Erythroblast (primary cell): ENCODE data around the gene ASCC1.

Source experiments
- GATA1 ChIP-seq: IDR thresholded peaks from 2 replicates; pipeline ENCODE4 v1.6.1; 2011; ENCODE audit warnings: low read depth, mild to moderate bottlenecking, control low read depth, low read length, moderate library complexity
- POLR2A ChIP-seq: IDR thresholded peaks from 2 replicates; pipeline ENCODE4 v1.6.1; 2011; ENCODE audit warnings: mild to moderate bottlenecking, low read length

DNA sequence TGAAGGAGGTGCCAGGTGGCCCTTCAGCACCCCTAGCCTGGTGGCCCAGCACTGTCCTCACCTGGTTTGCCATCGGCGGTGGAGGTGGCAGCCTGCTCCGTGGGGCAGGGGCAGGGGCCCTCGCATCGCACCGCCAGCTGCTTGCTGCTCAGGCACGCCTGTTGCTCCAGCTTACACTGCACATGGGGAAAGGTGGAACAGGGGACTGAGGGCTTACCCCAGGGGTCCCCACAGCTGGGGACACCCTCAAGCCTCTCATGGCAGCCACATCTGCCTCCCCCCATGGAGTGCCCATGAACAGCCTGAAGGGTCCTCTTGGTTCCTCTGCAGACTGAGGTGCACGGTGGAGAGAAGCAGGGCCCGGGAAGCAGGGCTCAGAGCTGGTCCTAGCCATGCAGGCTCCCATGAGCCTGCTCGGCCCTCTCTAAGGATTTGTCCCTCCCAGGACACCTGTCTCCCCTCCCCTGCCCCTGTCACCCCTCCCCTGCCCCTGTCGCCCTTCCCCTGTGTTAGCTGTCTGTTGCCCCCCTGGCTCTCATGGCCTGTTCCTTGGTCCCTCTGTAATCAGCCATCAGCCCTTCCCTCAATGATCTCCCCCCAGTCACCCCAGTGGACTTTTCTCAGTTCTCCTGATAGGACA, 147.8 kb downstream of the ASCC1 start:
- TF ChIP-seq POLR2A (no peak), GATA1 (no peak)
